GM12875 (cell line): ENCODE data around the gene DIPK1A.
A peak's percentile ranks its signal among the peaks of the same experiment; 100 is the strongest.

ENCODE experiments used
- H3K4me3 ChIP-seq: one replicate; pipeline ENCODE4 v1.5.1; 2011; ENCODE audit warnings: low read depth, low read length, control low read depth
- TF ChIP-seq, protein P1 (sequence below): IDR thresholded peaks from 2 replicates; pipeline ENCODE4 v1.5.1; 2011; ENCODE audit warnings: low read depth, mild to moderate bottlenecking, control low read depth, inconsistent platforms, low read length, moderate library complexity, borderline replicate concordance; ENCODE audit not compliant: insufficient read depth

Gene DIPK1A

DNA sequence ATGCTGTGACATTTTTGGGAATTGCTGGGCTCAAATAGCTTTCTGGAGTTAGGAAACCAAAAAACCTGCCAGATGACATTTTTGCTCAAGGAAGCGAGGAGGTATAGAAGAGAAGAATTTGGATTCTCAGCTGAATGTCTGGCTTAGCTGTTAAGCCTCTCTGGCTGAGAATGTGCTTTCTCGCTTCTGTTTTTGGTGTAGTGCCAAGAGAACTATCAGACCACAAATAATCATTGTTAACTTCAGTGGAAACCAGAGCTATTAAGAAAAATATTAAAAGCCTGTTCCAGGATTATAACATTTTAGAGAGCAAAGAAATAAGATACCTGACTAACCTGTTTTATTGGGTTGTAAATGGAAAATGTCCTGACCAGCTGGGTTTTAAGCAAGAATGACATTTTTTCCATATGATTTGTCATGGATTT lies 39.5 kb upstream of the DIPK1A start:
- TF ChIP-seq, protein P1, sequence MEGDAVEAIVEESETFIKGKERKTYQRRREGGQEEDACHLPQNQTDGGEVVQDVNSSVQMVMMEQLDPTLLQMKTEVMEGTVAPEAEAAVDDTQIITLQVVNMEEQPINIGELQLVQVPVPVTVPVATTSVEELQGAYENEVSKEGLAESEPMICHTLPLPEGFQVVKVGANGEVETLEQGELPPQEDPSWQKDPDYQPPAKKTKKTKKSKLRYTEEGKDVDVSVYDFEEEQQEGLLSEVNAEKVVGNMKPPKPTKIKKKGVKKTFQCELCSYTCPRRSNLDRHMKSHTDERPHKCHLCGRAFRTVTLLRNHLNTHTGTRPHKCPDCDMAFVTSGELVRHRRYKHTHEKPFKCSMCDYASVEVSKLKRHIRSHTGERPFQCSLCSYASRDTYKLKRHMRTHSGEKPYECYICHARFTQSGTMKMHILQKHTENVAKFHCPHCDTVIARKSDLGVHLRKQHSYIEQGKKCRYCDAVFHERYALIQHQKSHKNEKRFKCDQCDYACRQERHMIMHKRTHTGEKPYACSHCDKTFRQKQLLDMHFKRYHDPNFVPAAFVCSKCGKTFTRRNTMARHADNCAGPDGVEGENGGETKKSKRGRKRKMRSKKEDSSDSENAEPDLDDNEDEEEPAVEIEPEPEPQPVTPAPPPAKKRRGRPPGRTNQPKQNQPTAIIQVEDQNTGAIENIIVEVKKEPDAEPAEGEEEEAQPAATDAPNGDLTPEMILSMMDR = no peak
- no peak overlapping the region for H3K4me3 ChIP-seq

DNA sequence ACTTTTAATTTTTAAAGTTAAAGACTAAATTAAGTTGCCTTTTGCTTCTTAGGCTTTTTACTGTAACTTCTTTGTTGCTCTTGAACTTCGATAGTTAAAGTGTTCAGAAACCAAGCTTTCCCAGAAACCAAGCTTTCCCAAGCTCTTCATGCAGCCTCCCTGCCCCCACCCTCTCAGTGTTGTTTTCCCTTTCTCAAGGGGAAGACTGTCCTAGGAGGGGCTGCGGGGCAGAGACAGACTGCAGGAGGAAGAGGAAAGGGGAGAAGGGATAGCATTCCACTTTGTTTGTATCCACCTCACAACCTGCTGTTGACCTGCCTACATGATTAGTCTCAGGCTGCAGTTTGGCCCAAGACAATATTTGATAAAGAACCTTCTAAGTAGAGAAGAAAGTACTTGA lies 39.0 kb upstream of the DIPK1A start:
- no peak overlapping the region for H3K4me3 ChIP-seq
- TF ChIP-seq, protein P1 = no peak

DNA sequence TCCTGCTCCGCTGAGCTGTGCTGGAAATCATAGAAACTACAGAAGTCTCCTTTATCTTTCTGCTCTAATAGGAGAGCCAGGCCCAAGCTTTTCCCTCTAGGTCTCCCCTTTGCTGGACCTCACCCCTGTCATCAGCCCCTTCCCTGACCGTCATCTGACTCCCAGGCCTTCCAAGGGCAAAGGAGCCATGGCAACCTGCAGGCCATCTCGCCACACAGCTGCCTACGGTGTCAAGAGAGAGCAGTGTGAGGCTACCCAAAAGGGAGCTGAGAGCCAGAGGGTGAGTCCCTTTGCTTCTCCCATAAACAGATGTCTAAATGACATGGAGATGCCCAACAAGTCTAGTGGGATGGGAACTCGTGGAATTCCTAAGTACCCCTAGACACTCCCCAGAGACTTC lies 37.6 kb upstream of the DIPK1A start:
- TF ChIP-seq, protein P1 = no peak
- no peak overlapping the region for H3K4me3 ChIP-seq

DNA sequence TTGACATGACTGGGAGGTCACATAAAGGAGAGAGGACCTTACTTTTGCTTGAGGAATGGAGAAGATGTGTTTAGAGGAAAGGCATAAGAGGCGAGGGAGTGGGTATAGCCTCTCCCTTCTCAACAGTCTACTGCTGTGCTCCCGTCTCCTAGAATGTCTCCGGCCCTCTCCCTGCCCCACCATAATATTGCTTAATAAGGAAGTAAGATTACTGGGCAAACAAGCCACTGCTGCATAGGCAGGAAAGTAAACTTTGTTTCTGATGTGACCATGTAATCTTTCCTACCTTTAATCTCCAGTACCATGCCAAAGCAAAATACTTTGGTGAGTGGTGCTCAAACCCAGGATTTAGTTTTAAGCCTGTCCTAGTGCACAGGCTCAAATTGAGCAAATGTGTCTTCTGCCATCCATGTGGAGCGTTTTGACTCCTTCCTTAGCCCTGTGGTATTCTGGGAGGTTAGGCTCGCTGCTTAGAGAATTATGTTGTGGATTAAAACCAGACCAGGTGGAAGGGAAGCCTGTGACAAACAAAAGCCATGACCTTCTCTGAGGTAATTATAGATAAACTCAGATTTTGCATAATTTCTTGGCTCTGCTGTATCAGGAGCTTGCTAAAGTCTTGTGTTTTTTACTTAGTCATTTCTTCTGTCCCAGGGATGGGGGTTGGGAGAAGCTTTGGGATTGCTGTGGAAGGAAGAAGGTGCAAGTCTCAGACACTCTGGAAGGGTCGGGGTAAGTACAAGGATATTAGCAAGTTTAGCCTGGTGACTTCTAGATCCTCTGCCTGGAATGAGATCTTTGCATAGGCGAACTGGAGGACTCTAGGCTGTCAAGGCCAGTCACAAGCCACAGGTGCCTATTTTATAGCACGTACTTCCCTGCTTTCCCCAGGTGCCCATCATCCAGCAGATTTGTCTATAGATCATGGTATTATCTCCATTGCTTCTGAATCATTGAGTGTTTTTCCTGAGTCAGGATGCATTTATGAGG lies 34.5 kb upstream of the DIPK1A start:
- TF ChIP-seq, protein P1 = no peak
- H3K4me3 ChIP-seq = no peak overlapping the region

DNA sequence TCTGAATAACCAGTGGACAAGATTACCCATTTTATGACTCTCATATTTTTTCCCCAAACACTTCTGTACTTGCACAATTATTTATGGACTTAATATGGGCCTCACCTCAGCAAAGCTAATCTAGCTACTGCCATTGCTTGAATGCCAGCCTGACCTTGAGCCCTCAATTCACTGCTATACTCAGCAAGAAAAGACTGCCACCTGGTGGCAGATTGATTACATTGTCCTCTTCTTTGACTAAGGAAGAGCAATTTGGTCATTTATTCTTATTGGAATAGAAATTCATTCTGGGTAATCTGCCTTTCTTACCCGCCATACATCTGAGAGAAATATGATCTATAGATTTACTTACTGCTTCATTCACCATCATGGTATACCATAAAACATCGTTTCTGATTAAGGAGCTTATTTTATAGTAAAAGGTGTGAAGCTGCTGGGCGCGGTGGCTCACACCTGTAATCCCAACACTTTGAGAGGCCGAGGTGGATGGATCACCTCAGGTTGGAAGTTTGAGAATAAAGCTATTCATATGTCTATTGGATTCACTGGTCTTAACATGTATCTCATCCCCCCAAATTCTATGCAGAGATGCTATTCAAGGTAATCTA lies 32.9 kb upstream of the DIPK1A start:
- TF ChIP-seq, protein P1 = peak; percentile 44; the same call in 1 of the 2 replicates

DNA sequence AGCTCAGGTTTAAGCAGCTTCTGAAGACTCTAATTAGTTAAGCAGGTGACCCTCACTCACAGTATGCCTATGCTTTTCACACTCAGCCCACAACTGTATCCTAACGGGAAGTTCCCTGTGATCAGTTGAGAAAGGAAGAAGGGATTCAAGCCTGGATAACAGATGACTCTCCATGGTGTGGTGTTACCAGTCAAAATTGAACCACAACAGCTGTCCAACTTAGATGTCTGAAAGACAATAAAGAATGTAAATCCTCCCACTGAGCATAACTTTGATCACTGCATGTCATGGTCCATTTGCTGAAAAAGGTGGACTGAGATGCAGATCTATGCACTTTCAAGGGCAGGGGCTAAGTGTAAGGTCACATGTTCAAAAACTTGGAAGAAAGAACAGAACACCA lies 32.3 kb upstream of the DIPK1A start:
- TF ChIP-seq, protein P1 = no peak
- H3K4me3 ChIP-seq = no peak overlapping the region

More for the DNA sequence above, 32.9 kb upstream of the DIPK1A start:
- H3K4me3 ChIP-seq = no peak overlapping the region
